MCF 10A (cell line): ENCODE data around the gene IMP4. TPM values are rescaled to one million over a fixed set of nuclear protein-coding genes. Genes with fewer than 3 reads are reported as not detected.

Source experiments
- BruUV-seq: library from RNA; stranded (reverse); fragments of 400-500 nt; replicated peaks from 2 replicates; lab custom pipeline; 2021; lab: Mats Ljungman, UMichigan
- CTCF ChIA-PET: fragments of 300-600 bp; sonication (Branson Sonifier 250); formaldehyde crosslinking; extraction: SDS; loops from one replicate; lab custom pipeline; 2021; ENCODE audit warnings: antibody characterized with exemption, inconsistent platforms; lab: Yijun Ruan, JAX
- POLR2A ChIA-PET: fragments of 300-600, 350-650 bp; sonication (Branson Sonifier 250); formaldehyde crosslinking; extraction: SDS; loops from one replicate; lab custom pipeline; 2020; ENCODE audit warnings: antibody characterized with exemption, inconsistent platforms; lab: Yijun Ruan, JAX
- DNase-seq: peaks from one replicate; pipeline ENCODE4 v3.0.0-alpha.2; 2018; ENCODE audit not compliant: unreplicated experiment
- H3K27ac Mint-ChIP-seq: one replicate; pipeline ENCODE4 v1.8.0; 2022; ENCODE audit warnings: mild to moderate bottlenecking, low read depth, mixed read lengths; ENCODE audit not compliant: unreplicated experiment
- H3K27me3 Mint-ChIP-seq: one replicate; pipeline ENCODE4 v1.8.0; 2022; ENCODE audit warnings: mixed read lengths; ENCODE audit not compliant: insufficient read depth, unreplicated experiment
- H3K36me3 Mint-ChIP-seq: one replicate; pipeline ENCODE4 v1.8.0; 2022; ENCODE audit warnings: mild to moderate bottlenecking, moderate library complexity, mixed read lengths; ENCODE audit not compliant: insufficient read depth, unreplicated experiment
- H3K4me1 Mint-ChIP-seq: one replicate; pipeline ENCODE4 v1.8.0; 2022; ENCODE audit warnings: mixed read lengths; ENCODE audit not compliant: insufficient read depth, unreplicated experiment
- H3K4me3 Mint-ChIP-seq: one replicate; pipeline ENCODE4 v1.8.0; 2022; ENCODE audit warnings: mild to moderate bottlenecking, moderate library complexity, mixed read lengths; ENCODE audit not compliant: unreplicated experiment
- H3K9me3 Mint-ChIP-seq: one replicate; pipeline ENCODE4 v1.8.0; 2022; ENCODE audit warnings: mixed read lengths; ENCODE audit not compliant: unreplicated experiment
- CTCF ChIP-seq: fragments of 200-600 bp; IDR thresholded peaks from one replicate; pipeline ENCODE4 v1.8.0; 2022; ENCODE audit warnings: antibody characterized with exemption, mild to moderate bottlenecking; ENCODE audit not compliant: unreplicated experiment
- intact Hi-C: fragments of 100-400 bp; cut with micrococcal nuclease; formaldehyde crosslinking; loops from 2 replicates; pipeline ENCODE4 v1.14.1; 2022
- total RNA-seq: library from RNA; stranded (reverse); gene quantifications from 2 replicates; pipeline ENCODE4 v1.2.3, GENCODE V29; 2022

Gene IMP4
- total RNA-seq, 1 experiment from 2014 or later = 144 TPM

DNA sequence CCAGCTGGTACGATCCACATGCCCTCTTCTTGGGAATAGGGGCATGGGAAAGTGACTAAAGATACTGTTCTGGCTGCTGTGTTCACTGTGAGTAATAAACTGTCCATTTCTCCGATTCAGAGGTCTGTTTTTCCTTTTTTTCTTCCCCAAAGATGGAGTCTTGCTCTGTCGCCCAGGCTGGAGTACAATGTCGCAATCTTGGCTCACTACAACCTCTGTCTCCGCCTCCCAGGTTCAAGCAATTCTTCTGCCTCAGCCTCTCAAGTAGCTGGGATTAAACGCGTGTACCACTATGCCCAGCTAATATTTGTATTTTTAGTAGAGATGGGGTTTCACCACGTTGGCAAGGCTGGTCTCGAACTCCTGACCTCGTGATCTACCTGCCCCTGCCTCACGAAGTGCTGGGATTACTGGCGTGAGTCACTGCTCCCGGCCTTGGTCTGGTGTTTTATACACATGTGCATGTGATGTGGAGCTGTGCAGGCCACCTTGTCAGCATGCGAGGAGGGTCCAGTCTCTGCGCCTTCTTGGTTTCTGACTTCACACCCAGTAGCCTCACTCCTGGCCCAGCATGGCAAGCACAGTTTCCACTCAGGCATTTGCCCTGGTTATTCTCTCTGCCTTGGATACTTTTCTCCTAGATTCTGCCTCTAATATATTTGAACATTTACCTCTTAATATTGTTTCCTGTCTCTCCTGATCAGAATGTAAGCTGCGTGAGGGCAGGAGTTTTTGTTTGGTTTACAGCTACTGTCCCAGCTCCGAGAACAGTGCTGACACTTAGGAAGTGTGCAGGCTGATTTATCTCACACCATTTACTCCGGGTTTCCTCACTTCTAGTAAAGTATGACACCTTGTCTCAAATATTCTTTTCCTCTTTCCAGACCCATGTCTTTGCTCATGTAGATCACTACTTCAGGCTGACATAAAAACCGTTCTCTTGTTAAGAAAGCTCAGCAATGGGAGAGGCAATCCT, 32.9 kb downstream of the IMP4 start:
- H3K9me3 Mint-ChIP-seq = no peaks in the 10 kb centered on the region
- H3K27ac Mint-ChIP-seq = no peak overlapping the region
- no peak for TF ChIP-seq CTCF
- H3K36me3 Mint-ChIP-seq = peaks cover 17% of the 10 kb centered on the region
- no TSS peak for BruUV-seq
- intact Hi-C loops = no loop called here
- DNase-seq = no peak
- ChIA-PET CTCF (interaction anchor here (0.7 to 1.7 kb wide), 2 partner anchors 8 to 12 kb away, joined by 3 read pairs; no protein-coding TSS in a partner anchor), POLR2A (interaction anchor here (1.2 to 2.1 kb wide), 2 partner anchors 33 to 184 kb away, joined by 3 to 9 read pairs; partner anchors contain the start of gene IMP4)
- no peaks in the 10 kb centered on the region for H3K27me3 Mint-ChIP-seq
- no peak overlapping the region for H3K4me3 Mint-ChIP-seq
- peaks cover 28% of the 10 kb centered on the region for H3K4me1 Mint-ChIP-seq

GRCh38 chr2:130376433-130377293, 34.0 kb downstream of the IMP4 start:
- intact Hi-C loops = no loop called here
- Mint-ChIP-seq H3K36me3 (peaks cover 16% of the 10 kb centered on the region), H3K9me3 (no peaks in the 10 kb centered on the region), H3K27ac (no peak overlapping the region), H3K27me3 (no peaks in the 10 kb centered on the region), H3K4me1 (peaks cover 28% of the 10 kb centered on the region), H3K4me3 (no peak overlapping the region)
- BruUV-seq = no TSS peak
- CTCF ChIA-PET = interaction anchor here (1.7 kb wide), 1 partner anchor 9 kb away, joined by 3 read pairs; no protein-coding TSS in a partner anchor
- no peak for TF ChIP-seq CTCF
- DNase-seq = no peak
- POLR2A ChIA-PET = interaction anchor here (0.6 to 2.1 kb wide), 3 partner anchors 11 to 34 kb away, joined by 3 to 9 read pairs (median 3); partner anchors contain the start of gene IMP4

DNA sequence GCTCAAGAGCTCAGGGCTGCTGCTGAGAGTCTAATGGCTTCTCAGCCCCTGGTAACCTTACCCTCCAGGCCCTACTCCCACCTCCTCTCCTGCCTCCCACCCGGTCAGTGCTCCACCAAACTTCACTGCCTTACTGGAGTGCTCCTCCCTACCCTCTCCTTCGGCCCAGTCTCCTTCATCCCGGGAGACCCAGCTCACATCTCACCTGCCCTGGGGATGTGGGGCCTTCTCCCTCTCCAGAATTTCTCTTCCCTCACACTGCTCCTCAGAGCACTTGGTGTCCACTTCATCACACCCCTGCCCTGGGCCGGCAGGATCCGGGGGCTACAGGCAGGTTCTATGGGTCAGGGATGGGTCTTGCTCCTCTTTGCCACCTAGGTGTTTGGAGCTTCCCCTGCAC, 34.8 kb downstream of the IMP4 start:
- Mint-ChIP-seq H3K36me3 (peaks cover 10% of the 10 kb centered on the region), H3K27ac (no peak overlapping the region)

More for the DNA sequence above, 34.8 kb downstream of the IMP4 start:
- Mint-ChIP-seq H3K9me3 (no peaks in the 10 kb centered on the region), H3K27me3 (no peaks in the 10 kb centered on the region), H3K4me3 (no peak overlapping the region), H3K4me1 (peaks cover 28% of the 10 kb centered on the region)
- POLR2A ChIA-PET = interaction anchor here (0.6 to 1.2 kb wide), 2 partner anchors 11 to 35 kb away, joined by 3 read pairs; partner anchors contain the start of gene IMP4
- no peak for TF ChIP-seq CTCF
- CTCF ChIA-PET = no interaction called here
- no TSS peak for BruUV-seq
- intact Hi-C loops = no loop called here
- no peak for DNase-seq
